ENCODE results near the gene PPP3R2.
"Not testable (repeated sequence)": the region's sequence is repeated elsewhere in the genome, so short reads cannot be mapped to it uniquely, and the experiment has no call there.

The PPP3R2 gene

DNA sequence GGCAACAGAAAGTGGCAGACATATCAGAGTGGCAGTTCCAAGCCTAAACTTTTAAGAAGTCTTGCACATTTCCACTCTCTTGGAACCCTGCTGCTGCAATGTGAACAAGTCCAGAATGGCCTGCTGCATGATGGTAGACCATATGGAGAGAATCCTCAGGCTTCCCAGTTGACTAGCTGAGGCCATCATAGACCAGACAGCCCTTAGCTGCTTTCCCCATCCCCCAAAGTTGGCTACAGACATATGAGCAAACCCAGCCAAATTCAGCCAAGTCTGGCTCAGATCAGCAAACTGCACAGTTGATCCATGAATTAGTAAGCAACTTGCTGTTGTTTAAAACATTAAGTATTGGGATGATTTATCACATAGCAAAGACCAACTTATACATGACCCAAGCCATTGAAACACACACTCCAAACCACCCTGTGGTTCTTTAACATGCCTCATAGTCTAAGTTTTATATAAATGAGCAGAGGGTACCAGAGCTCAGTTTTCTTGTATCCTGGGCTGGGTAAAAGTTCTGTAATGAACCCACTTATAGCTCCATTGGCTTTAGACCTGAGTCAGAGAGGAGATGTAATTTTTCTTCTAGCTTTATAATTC, 19.9 kb downstream of the PPP3R2 start:
- H3K9me3 Mint-ChIP-seq, result no peaks in the 10 kb centered on the region
- H3K27ac Mint-ChIP-seq, result no peak overlapping the region
- H3K36me3 Mint-ChIP-seq, result peaks cover 17 to 33% of the 10 kb centered on the region in 2 donors
- no peak overlapping the region for H3K4me3 Mint-ChIP-seq
- H3K27me3 Mint-ChIP-seq, result no peaks in the 10 kb centered on the region
- DNase-seq (no peak), ATAC-seq (replicated peaks) (no peak)
- peaks cover 6 to 12% of the 10 kb centered on the region in 2 donors for H3K4me1 Mint-ChIP-seq

DNA sequence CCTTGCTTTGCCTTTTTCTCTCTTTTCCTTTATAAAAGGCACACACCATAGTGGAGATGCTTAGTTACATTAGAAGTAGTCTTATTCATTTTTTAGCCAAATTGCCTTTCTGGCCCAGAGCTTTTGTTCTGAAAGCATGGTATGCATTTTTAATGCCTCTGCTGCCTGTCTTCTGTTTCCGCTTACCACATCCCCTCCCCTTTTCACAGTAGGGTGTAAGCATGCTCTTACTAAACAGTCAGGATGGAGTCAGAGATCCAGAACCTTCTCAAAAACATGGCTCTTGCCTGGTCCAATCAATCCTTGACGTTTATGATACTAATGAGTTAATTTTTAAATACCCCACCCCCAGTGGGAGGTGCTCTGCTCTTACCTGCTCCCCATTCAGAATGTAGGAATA, 22.5 kb downstream of the PPP3R2 start:
- H3K27me3 Mint-ChIP-seq, result no peaks in the 10 kb centered on the region
- no peak overlapping the region for H3K4me3 Mint-ChIP-seq
- peaks cover 31 to 45% of the 10 kb centered on the region in 2 donors for H3K36me3 Mint-ChIP-seq
- ATAC-seq (replicated peaks), result no peak
- no peak overlapping the region for H3K27ac Mint-ChIP-seq
- H3K4me1 Mint-ChIP-seq, result no peaks in the 10 kb centered on the region
- H3K9me3 Mint-ChIP-seq, result no peaks in the 10 kb centered on the region
- DNase-seq, result no peak

DNA sequence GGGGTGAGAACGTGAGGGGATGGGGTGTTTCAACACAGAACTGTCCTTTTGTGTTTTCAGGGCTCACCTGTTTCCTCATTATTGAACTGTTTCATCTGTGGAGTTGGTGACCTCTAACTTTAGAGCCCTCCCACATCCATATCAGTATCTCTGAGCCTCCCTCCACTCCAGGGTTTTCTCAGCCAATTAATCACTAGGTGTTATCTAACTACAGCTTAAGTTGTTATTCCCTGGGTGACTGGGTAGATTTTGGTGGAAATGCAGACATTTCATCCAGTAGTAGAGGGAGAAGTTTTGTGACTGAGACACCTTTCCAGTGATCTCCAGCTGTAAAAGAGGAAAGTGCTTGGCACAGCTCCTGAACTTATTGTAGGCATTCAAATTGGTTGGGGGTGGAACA, 23.7 kb downstream of the PPP3R2 start:
- no peak overlapping the region for H3K27ac Mint-ChIP-seq
- no peak overlapping the region for H3K4me3 Mint-ChIP-seq
- DNase-seq (no peak), ATAC-seq (replicated peaks) (no peak)
- no peaks in the 10 kb centered on the region for H3K9me3 Mint-ChIP-seq
- no peaks in the 10 kb centered on the region for H3K4me1 Mint-ChIP-seq
- peaks cover 33 to 54% of the 10 kb centered on the region in 2 donors for H3K36me3 Mint-ChIP-seq
- no peaks in the 10 kb centered on the region for H3K27me3 Mint-ChIP-seq

DNA sequence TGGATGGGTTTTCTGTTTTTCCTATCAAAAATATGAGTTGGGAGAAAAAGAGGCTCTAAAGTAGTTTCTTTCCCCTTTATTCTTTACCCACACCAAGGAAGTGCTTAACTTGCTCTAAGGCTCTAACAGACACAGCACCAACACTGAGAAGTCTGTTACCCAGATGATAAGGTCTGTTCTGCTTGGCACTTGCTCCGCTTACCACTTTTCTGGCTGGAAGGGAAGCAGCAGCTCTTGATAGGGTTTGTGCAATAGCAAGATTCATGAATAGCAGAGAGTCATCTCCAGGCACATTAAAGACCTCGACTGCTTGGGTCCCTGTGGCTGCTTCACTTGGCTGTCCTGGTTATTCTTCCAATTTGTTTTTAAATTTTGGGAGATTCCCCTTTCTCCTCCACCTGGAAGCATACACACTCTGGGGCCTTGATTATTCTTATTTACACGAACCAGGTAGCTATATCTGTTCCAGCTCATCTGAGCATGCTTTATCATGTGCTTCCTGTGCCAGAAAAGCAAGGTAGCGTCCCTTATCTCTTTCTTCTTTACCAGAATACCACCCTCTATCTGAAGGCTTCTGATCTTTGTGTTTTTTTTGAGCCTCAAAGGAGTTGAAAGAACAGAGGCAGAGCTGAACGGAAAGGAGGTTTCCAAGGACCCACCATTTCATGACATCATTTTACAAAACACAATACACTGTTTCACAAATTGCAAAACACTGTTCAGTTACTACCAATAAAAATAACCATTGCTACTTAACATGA, 24.8 kb downstream of the PPP3R2 start:
- Mint-ChIP-seq H3K27ac (no peak overlapping the region), H3K36me3 (peaks cover 35 to 58% of the 10 kb centered on the region in 2 donors), H3K4me3 (no peak overlapping the region), H3K4me1 (no peaks in the 10 kb centered on the region), H3K27me3 (no peaks in the 10 kb centered on the region), H3K9me3 (no peaks in the 10 kb centered on the region)
- no peak for DNase-seq
- ATAC-seq (replicated peaks), result no peak

DNA sequence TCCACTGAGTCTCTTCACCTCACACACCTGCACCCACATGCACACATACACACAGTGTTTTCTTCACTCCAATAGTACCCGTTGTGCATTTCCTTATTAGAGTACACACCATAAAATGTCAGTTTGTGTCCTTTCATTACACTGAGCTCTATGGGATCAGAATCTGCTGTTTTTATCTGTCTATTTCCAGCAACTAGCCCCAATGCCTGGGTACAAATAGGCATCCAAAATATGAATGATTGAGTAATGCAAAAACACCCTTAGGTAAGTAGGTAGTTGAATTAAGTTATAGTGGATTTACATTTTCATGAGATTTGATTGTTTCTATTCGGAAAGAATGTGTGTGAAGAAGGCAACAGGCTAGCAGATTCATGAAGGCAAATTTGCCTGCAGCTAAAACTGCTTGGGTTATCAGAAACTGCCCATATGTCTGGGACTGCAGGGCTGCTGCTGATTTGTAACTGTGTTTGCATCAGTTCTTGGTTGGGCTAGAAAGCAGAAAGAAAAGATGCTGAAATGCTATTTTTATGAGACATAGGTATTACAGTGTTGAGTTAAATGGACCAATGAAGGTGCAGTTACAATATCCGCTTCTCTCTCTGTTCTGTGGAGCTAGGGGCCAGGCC, 26.9 kb downstream of the PPP3R2 start:
- H3K27ac Mint-ChIP-seq, result no peak overlapping the region
- no peak overlapping the region for H3K4me3 Mint-ChIP-seq

DNA sequence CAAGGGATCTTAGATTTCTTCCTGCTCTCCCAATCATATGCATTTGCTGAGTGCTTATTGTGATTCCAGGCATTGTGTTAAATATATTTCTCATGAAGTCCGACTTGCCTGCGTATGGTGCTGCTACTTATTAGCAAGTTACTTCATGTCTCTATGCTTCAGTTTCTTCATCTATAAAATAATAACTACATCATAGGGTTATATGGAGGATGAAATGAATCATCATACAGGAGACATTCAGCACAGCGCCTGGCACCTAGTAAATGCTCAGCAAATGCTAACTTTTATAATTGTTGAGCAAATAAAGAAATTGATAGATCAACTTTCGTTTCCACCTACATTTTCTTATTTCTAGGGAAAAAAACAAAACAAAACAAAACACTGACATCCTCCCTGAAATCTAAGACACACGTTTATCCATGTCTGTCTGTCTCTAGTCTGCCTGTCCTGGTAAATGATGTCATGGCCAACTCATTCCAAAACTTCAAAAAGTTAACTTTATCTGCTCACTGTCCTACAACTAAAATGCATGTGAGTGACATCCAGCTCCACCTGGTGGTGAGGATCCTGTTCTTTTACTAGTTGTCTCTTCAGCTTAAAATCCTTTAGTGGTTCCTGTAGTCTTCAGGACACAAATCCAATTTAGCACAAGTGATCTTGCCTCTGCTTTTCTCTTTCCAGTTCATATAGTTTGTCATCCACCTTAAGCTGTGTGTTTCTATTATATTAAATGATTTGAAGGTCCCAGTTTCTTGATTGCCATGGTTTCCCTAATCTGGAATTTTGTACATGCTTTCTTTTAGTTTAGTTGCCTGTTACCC, 27.7 kb downstream of the PPP3R2 start:
- peaks cover 46 to 73% of the 10 kb centered on the region in 2 donors for H3K36me3 Mint-ChIP-seq
- DNase-seq (no peak), ATAC-seq (replicated peaks) (peak; percentile 50 to 51)
- no peaks in the 10 kb centered on the region for H3K9me3 Mint-ChIP-seq
- no peak overlapping the region for H3K27ac Mint-ChIP-seq
- no peaks in the 10 kb centered on the region for H3K27me3 Mint-ChIP-seq
- no peak overlapping the region for H3K4me3 Mint-ChIP-seq
- H3K4me1 Mint-ChIP-seq, result no peaks in the 10 kb centered on the region

More for the DNA sequence above, 26.9 kb downstream of the PPP3R2 start:
- Mint-ChIP-seq H3K27me3 (no peaks in the 10 kb centered on the region), H3K36me3 (peaks cover 39 to 69% of the 10 kb centered on the region in 2 donors), H3K9me3 (no peaks in the 10 kb centered on the region), H3K4me1 (no peaks in the 10 kb centered on the region)
- ATAC-seq (replicated peaks) (no peak), DNase-seq (no peak)

DNA sequence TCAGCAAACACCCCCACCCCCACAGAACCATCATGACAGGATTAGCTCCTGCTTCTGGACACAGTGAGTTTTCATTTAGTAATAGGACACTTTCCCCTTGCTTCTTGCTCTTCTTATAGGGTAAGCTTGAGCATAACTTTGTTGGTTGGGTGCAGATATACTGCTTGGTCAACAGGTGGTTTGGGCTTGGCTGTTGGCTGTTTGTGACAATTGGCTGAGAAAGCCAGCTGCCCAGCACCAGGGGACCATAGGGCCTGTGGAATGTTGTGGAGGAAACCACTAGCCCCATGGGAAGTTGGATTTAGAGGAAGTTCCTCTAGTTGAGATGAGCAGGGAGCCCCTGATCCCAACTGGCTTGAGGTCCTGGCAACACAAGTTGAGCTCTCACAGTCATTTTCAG, 30.5 kb downstream of the PPP3R2 start:
- DNase-seq (no peak), ATAC-seq (replicated peaks) (no peak)
- H3K4me1 Mint-ChIP-seq, result no peaks in the 10 kb centered on the region
- peaks cover 57 to 77% of the 10 kb centered on the region in 2 donors for H3K36me3 Mint-ChIP-seq
- H3K4me3 Mint-ChIP-seq, result no peak overlapping the region
- no peak overlapping the region for H3K27ac Mint-ChIP-seq
- H3K27me3 Mint-ChIP-seq, result no peaks in the 10 kb centered on the region
- no peaks in the 10 kb centered on the region for H3K9me3 Mint-ChIP-seq

DNA sequence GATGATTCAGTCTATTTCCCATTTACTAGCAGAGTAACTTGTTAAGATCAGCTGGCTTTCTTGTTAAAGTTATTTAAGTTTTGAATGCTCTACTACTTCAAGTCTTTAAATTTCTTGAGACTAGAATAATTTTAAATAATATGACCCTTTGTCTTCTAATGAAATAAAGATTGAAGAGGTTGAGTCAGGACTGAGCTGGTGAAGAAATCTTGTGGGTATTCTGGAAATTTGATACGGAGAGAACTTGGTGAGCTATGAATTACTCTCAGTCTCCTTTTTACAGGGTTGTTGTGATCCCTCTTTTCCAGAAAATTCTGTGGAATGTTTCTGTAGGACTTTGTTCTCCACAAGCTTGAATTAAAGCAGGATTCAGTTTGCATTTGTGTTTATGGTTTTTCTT, 31.8 kb downstream of the PPP3R2 start:
- Mint-ChIP-seq H3K9me3 (peaks cover 3 to 6% of the 10 kb centered on the region in 2 donors), H3K4me3 (no peak overlapping the region), H3K36me3 (peaks cover 63 to 84% of the 10 kb centered on the region in 2 donors), H3K4me1 (peaks cover 0 to 4% of the 10 kb centered on the region in 2 donors), H3K27ac (no peak overlapping the region), H3K27me3 (no peaks in the 10 kb centered on the region)
- no peak for DNase-seq
- no peak for ATAC-seq (replicated peaks)

DNA sequence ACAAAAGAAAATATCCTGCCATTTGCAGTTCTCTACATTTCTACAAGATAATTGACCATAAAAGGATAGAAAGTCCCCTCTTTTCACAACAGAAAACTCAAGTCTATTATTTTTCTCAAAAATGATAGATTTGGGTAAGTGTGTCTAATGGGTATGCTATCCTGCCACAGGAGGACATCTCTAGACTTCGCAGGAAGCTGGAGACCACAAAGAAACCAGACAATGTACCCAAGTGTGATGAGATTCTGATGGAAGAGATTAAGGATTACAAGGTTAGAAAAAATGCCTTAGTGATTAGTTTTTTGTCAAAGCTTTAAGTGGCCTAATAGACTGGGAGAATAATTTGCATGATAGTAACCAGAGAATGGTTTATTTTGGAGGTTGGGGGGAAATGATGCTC, 33.0 kb downstream of the PPP3R2 start:
- no peak for ATAC-seq (replicated peaks)
- H3K27ac Mint-ChIP-seq, result no peak overlapping the region
- no peak for DNase-seq
- peaks cover 63 to 82% of the 10 kb centered on the region in 2 donors for H3K36me3 Mint-ChIP-seq
- no peak overlapping the region for H3K4me3 Mint-ChIP-seq
- peaks cover 0 to 4% of the 10 kb centered on the region in 2 donors for H3K4me1 Mint-ChIP-seq
- H3K27me3 Mint-ChIP-seq, result no peaks in the 10 kb centered on the region
- peaks cover 6 to 7% of the 10 kb centered on the region in 2 donors for H3K9me3 Mint-ChIP-seq

DNA sequence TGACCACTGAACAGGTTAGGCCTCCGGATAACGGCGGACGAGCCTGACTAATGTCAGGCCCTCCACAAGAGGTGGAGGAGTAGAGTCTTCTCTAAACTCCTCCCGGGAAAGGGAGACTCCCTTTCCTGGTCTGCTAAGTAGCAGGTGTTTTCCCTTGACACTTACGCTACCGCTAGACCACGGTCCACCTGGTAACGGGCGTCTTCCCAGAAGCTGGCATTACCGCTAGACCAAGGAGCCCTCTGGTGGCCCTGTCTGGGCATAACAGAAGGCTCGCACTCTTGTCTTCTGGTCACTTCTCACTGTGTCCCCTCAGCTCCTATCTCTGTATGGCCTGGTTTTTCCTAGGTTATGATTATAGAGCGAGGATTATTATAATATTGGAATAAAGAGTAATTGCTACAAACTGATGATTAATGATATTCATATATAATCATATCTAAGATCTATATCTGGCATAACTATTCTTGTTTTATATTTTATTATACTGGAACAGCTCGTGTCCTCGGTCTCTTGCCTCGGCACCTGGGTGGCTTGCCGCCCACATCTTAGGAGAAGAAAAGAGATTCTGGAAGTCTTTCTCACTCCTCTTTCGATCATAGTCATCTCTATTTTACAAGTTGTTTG, 45.2 kb downstream of the PPP3R2 start:
- not testable (repeated sequence) for H3K4me3 Mint-ChIP-seq; H3K9me3 Mint-ChIP-seq; H3K4me1 Mint-ChIP-seq; H3K27ac Mint-ChIP-seq; DNase-seq; H3K27me3 Mint-ChIP-seq; ATAC-seq (replicated peaks)
- H3K36me3 Mint-ChIP-seq, result peaks cover 59 to 80% of the 10 kb centered on the region in 2 donors

DNA sequence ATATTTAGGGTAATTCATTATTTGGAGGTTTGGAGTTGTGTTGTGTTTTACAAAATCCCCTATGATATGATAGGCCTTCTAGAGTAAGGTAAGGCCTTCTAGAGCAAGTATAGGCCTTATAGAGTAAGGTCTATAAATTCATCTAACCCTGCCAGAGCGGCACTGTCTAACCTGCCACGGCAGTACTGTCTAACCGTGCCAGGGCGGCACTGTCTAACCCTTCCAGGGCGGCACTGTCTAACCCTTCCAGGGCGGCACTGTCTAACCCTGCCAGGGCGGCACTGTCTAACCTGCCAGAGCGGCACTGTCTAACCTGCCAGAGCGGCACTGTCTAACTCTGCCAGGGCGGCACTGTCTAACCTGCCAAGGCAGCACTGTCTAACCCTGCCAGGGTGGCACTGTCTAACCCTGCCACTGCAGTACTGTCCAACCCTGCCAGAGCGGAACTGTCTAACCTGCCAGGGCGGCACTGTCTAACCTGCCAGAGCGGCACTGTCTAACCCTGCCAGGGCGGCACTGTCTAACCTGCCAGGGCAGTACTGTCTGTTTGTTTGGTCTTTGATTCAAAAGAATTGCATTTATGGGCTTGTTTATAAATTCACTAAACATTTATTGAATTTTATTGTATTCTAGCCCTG, 51.6 kb downstream of the PPP3R2 start:
- H3K27ac Mint-ChIP-seq, result no peak overlapping the region
- no peaks in the 10 kb centered on the region for H3K4me1 Mint-ChIP-seq
- H3K9me3 Mint-ChIP-seq, result no peaks in the 10 kb centered on the region
- no peak for DNase-seq
- no peak overlapping the region for H3K4me3 Mint-ChIP-seq
- peaks cover 30 to 35% of the 10 kb centered on the region in 2 donors for H3K36me3 Mint-ChIP-seq
- ATAC-seq (replicated peaks), result no peak
- no peaks in the 10 kb centered on the region for H3K27me3 Mint-ChIP-seq
